ENCODE data around the gene KNOP1. TPM values are rescaled to one million over a fixed set of nuclear protein-coding genes. Genes with fewer than 3 reads are reported as not detected.
A peak's percentile ranks its signal among the peaks of the same experiment; 100 is the strongest.
"Not testable (repeated sequence)": the region's sequence is repeated elsewhere in the genome, so short reads cannot be mapped to it uniquely, and the experiment has no call there.

Gene KNOP1
- total RNA-seq, 2 experiments from 2014 or later, result 28.9 to 29.5 TPM

GRCh38 chr16:19678804-19679203, 39.2 kb downstream of the KNOP1 start:
- ATAC-seq, result no peak
- ChIA-PET CTCF (no interaction called here), POLR2A (no interaction called here)
- DNase-seq, result no peak
- Mint-ChIP-seq H3K27me3 (no peaks in the 10 kb centered on the region), H3K4me3 (no peak overlapping the region), H3K4me1 (no peaks in the 10 kb centered on the region), H3K9me3 (ENCODE audit: low read depth) (peaks cover 4% of the 10 kb centered on the region), H3K27ac (no peak overlapping the region), H3K36me3 (ENCODE audit: low read depth) (peaks cover 39% of the 10 kb centered on the region)
- intact Hi-C loops (cut with DNase I, micrococcal nuclease), result no loop called here

GRCh38 chr16:19677402-19677801, 40.6 kb downstream of the KNOP1 start:
- ChIA-PET CTCF (interaction anchor here (0.7 kb wide), 1 partner anchor 122 kb away, joined by 4 read pairs; the partner anchor contains the start of gene VPS35L), POLR2A (no interaction called here)
- ATAC-seq (no peak), DNase-seq (no peak)
- H3K4me1 Mint-ChIP-seq, result no peaks in the 10 kb centered on the region
- intact Hi-C loops (cut with DNase I, micrococcal nuclease), result no loop called here
- H3K27ac Mint-ChIP-seq, result no peak overlapping the region
- H3K9me3 Mint-ChIP-seq (ENCODE audit: low read depth), result no peaks in the 10 kb centered on the region
- H3K36me3 Mint-ChIP-seq (ENCODE audit: low read depth), result peaks cover 26% of the 10 kb centered on the region
- no peak overlapping the region for H3K4me3 Mint-ChIP-seq
- no peaks in the 10 kb centered on the region for H3K27me3 Mint-ChIP-seq

- Mint-ChIP-seq H3K9me3 (ENCODE audit: low read depth) (no peaks in the 10 kb centered on the region), H3K4me1 (no peaks in the 10 kb centered on the region), H3K36me3 (ENCODE audit: low read depth) (peaks cover 22% of the 10 kb centered on the region), H3K4me3 (no peak overlapping the region), H3K27me3 (no peaks in the 10 kb centered on the region), H3K27ac (no peak overlapping the region)
- intact Hi-C loops (cut with DNase I, micrococcal nuclease), result no loop called here
- CTCF ChIA-PET, result no interaction called here
- POLR2A ChIA-PET, result no interaction called here
- ATAC-seq (no peak), DNase-seq (no peak)
These were observed 43.5 kb downstream of the KNOP1 start for GRCh38 chr16:19674485-19674884.

- H3K36me3 Mint-ChIP-seq (ENCODE audit: low read depth), result peaks cover 34% of the 10 kb centered on the region
- H3K9me3 Mint-ChIP-seq (ENCODE audit: low read depth), result no peaks in the 10 kb centered on the region
- no peaks in the 10 kb centered on the region for H3K4me1 Mint-ChIP-seq
- no peaks in the 10 kb centered on the region for H3K27me3 Mint-ChIP-seq
- DNase-seq, result no peak
- ChIA-PET CTCF (interaction anchor here (1.0 kb wide), 1 partner anchor 10 kb away, joined by 4 read pairs; no protein-coding TSS in a partner anchor), POLR2A (no interaction called here)
- ATAC-seq, result no peak
- no peak overlapping the region for H3K4me3 Mint-ChIP-seq
- intact Hi-C loops (cut with DNase I, micrococcal nuclease), result no loop called here
- no peak overlapping the region for H3K27ac Mint-ChIP-seq
These were observed 45.6 kb downstream of the KNOP1 start for GRCh38 chr16:19672378-19672777.

GRCh38 chr16:19666477-19666876, 51.5 kb downstream of the KNOP1 start:
- Mint-ChIP-seq H3K9me3 (ENCODE audit: low read depth) (peaks cover 5% of the 10 kb centered on the region), H3K4me3 (no peak overlapping the region), H3K4me1 (no peaks in the 10 kb centered on the region), H3K27me3 (no peaks in the 10 kb centered on the region), H3K27ac (no peak overlapping the region), H3K36me3 (ENCODE audit: low read depth) (peaks cover 37% of the 10 kb centered on the region)
- intact Hi-C loops (cut with DNase I, micrococcal nuclease), result no loop called here
- no peak for ATAC-seq
- DNase-seq, result no peak
- CTCF ChIA-PET, result no interaction called here
- POLR2A ChIA-PET, result interaction anchor here (0.6 kb wide), 1 partner anchor 33 kb away, joined by 6 read pairs; no protein-coding TSS in a partner anchor

GRCh38 chr16:19665313-19665712, 52.7 kb downstream of the KNOP1 start:
- ATAC-seq; H3K27ac Mint-ChIP-seq; DNase-seq; H3K4me1 Mint-ChIP-seq; intact Hi-C loops (cut with DNase I, micrococcal nuclease); CTCF ChIA-PET; POLR2A ChIA-PET; H3K27me3 Mint-ChIP-seq; H3K9me3 Mint-ChIP-seq (ENCODE audit: low read depth); H3K4me3 Mint-ChIP-seq: not testable (repeated sequence)
- H3K36me3 Mint-ChIP-seq (ENCODE audit: low read depth), result peaks cover 39% of the 10 kb centered on the region

- ChIA-PET POLR2A (no interaction called here), CTCF (no interaction called here)
- intact Hi-C loops (cut with DNase I, micrococcal nuclease), result no loop called here
- peaks cover 36% of the 10 kb centered on the region for H3K36me3 Mint-ChIP-seq (ENCODE audit: low read depth)
- ATAC-seq (no peak), DNase-seq (no peak)
- peaks cover 5% of the 10 kb centered on the region for H3K9me3 Mint-ChIP-seq (ENCODE audit: low read depth)
- no peak overlapping the region for H3K4me3 Mint-ChIP-seq
- H3K27me3 Mint-ChIP-seq, result no peaks in the 10 kb centered on the region
- peaks cover 7% of the 10 kb centered on the region for H3K4me1 Mint-ChIP-seq
- H3K27ac Mint-ChIP-seq, result no peak overlapping the region
These were observed 53.9 kb downstream of the KNOP1 start for GRCh38 chr16:19664166-19664565.

GRCh38 chr16:19662351-19662750, 55.7 kb downstream of the KNOP1 start:
- Mint-ChIP-seq H3K27ac (no peak overlapping the region), H3K4me1 (peaks cover 7% of the 10 kb centered on the region), H3K27me3 (no peaks in the 10 kb centered on the region), H3K4me3 (no peak overlapping the region), H3K9me3 (ENCODE audit: low read depth) (peaks cover 5% of the 10 kb centered on the region), H3K36me3 (ENCODE audit: low read depth) (peaks cover 34% of the 10 kb centered on the region)
- DNase-seq, result no peak
- CTCF ChIA-PET, result interaction anchor here (0.8 kb wide), 1 partner anchor 9 kb away, joined by 4 read pairs; no protein-coding TSS in a partner anchor
- intact Hi-C loops (cut with DNase I, micrococcal nuclease), result no loop called here
- POLR2A ChIA-PET, result interaction anchor here (1.1 kb wide), 1 partner anchor 13 kb away, joined by 3 read pairs; no protein-coding TSS in a partner anchor
- no peak for ATAC-seq

- peaks cover 37% of the 10 kb centered on the region for H3K36me3 Mint-ChIP-seq (ENCODE audit: low read depth)
- H3K4me3 Mint-ChIP-seq, result no peak overlapping the region
- no peaks in the 10 kb centered on the region for H3K27me3 Mint-ChIP-seq
- DNase-seq, result no peak
- ChIA-PET POLR2A (no interaction called here), CTCF (no interaction called here)
- H3K27ac Mint-ChIP-seq, result no peak overlapping the region
- ATAC-seq, result peak; percentile 79
- H3K9me3 Mint-ChIP-seq (ENCODE audit: low read depth), result peaks cover 3% of the 10 kb centered on the region
- intact Hi-C loops (cut with DNase I, micrococcal nuclease), result no loop called here
- H3K4me1 Mint-ChIP-seq, result peaks cover 7% of the 10 kb centered on the region
These were observed 57.6 kb downstream of the KNOP1 start for GRCh38 chr16:19660432-19660831.

- no peak overlapping the region for H3K27ac Mint-ChIP-seq
- H3K4me3 Mint-ChIP-seq, result no peak overlapping the region
- ChIA-PET CTCF (no interaction called here), POLR2A (no interaction called here)
- DNase-seq (no peak), ATAC-seq (no peak)
- H3K27me3 Mint-ChIP-seq, result no peaks in the 10 kb centered on the region
- H3K4me1 Mint-ChIP-seq, result peaks cover 7% of the 10 kb centered on the region
- no peaks in the 10 kb centered on the region for H3K9me3 Mint-ChIP-seq (ENCODE audit: low read depth)
- peaks cover 33% of the 10 kb centered on the region for H3K36me3 Mint-ChIP-seq (ENCODE audit: low read depth)
- intact Hi-C loops (cut with DNase I, micrococcal nuclease), result no loop called here
These were observed 58.5 kb downstream of the KNOP1 start for GRCh38 chr16:19659554-19659953.

GRCh38 chr16:19657831-19658230, 60.2 kb downstream of the KNOP1 start:
- POLR2A ChIA-PET, result no interaction called here
- H3K4me1 Mint-ChIP-seq, result peaks cover 7% of the 10 kb centered on the region
- no peaks in the 10 kb centered on the region for H3K27me3 Mint-ChIP-seq
- H3K36me3 Mint-ChIP-seq (ENCODE audit: low read depth), result peaks cover 36% of the 10 kb centered on the region
- no peak for DNase-seq
- ATAC-seq, result no peak
- CTCF ChIA-PET, result no interaction called here
- no peak overlapping the region for H3K27ac Mint-ChIP-seq
- H3K4me3 Mint-ChIP-seq, result no peak overlapping the region
- intact Hi-C loops (cut with DNase I, micrococcal nuclease), result no loop called here
- H3K9me3 Mint-ChIP-seq (ENCODE audit: low read depth), result no peaks in the 10 kb centered on the region

- no peaks in the 10 kb centered on the region for H3K9me3 Mint-ChIP-seq (ENCODE audit: low read depth)
- ChIA-PET CTCF (interaction anchor here (0.8 to 1.0 kb wide), 2 partner anchors 76 to 286 kb away, joined by 3 read pairs; no protein-coding TSS in a partner anchor), POLR2A (no interaction called here)
- H3K27ac Mint-ChIP-seq, result no peak overlapping the region
- ATAC-seq, result no peak
- intact Hi-C loops (cut with DNase I, micrococcal nuclease), result no loop called here
- no peaks in the 10 kb centered on the region for H3K27me3 Mint-ChIP-seq
- no peak for DNase-seq
- H3K4me1 Mint-ChIP-seq, result peaks cover 4% of the 10 kb centered on the region
- peaks cover 41% of the 10 kb centered on the region for H3K36me3 Mint-ChIP-seq (ENCODE audit: low read depth)
- no peak overlapping the region for H3K4me3 Mint-ChIP-seq
These were observed 62.7 kb downstream of the KNOP1 start for GRCh38 chr16:19655242-19655777.
